IPS-18a (cell line): Measurements from ENCODE around the gene KLC1.

Experiments
- H3K27ac ChIP-seq: one replicate; pipeline ENCODE4 v1.5.1; 2013; ENCODE audit warnings: low read length
- H3K27me3 ChIP-seq: one replicate; pipeline ENCODE4 v1.6.1; 2013; ENCODE audit warnings: mild to moderate bottlenecking, low read length; ENCODE audit not compliant: control insufficient read depth, insufficient read depth
- H3K36me3 ChIP-seq: one replicate; pipeline ENCODE4 v1.6.1; 2013; ENCODE audit warnings: low read depth, low read length; ENCODE audit not compliant: control insufficient read depth
- H3K4me1 ChIP-seq: one replicate; pipeline ENCODE4 v1.6.1; 2013; ENCODE audit warnings: low read depth, low read length; ENCODE audit not compliant: control insufficient read depth
- H3K4me3 ChIP-seq: one replicate; pipeline ENCODE4 v1.5.1; 2013; ENCODE audit warnings: low read length
- H3K9ac ChIP-seq: one replicate; pipeline ENCODE4 v1.6.1; 2013; ENCODE audit warnings: mild to moderate bottlenecking, low read length, moderate library complexity
- H3K9me3 ChIP-seq: one replicate; pipeline ENCODE4 v1.6.1; 2013; ENCODE audit warnings: low read depth, low read length; ENCODE audit not compliant: control insufficient read depth

The KLC1 gene

DNA sequence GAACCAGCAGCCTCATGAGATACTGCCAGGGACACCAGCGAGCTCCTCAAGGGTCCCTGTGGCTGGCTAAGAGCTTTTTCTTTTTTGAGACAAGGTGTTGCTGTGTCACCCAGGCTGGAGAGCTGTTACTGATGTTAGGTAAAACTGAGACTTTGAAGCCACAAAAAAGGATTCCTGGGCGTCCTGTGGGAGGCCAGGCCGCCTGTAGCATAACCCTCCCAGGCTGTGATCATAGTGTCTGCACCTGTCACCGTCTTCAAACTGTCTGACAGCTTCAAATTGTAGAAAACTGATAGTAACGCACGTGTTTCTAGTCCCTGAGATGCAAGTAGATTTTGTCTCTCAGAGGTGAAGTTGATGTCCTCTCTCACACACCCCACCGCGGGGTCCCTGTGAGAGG is 90.7 kb downstream of the KLC1 start:
- Histone ChIP-seq H3K9ac (no peak overlapping the region), H3K27ac (no peak overlapping the region), H3K4me3 (no peak overlapping the region), H3K9me3 (no peaks in the 10 kb centered on the region), H3K27me3 (no peaks in the 10 kb centered on the region), H3K36me3 (no peaks in the 10 kb centered on the region), H3K4me1 (peaks cover 5% of the 10 kb centered on the region)

GRCh38 chr14:103721334-103722120 is 92.5 kb downstream of the KLC1 start:
- H3K27ac ChIP-seq = no peak overlapping the region

GRCh38 chr14:103723748-103724081 is 94.7 kb downstream of the KLC1 start:
- no peaks in the 10 kb centered on the region for H3K4me1 ChIP-seq
- H3K9ac ChIP-seq = no peak overlapping the region
- H3K27ac ChIP-seq = no peak overlapping the region
- no peaks in the 10 kb centered on the region for H3K9me3 ChIP-seq
- H3K4me3 ChIP-seq = no peak overlapping the region
- H3K27me3 ChIP-seq = no peaks in the 10 kb centered on the region
- peaks cover 3% of the 10 kb centered on the region for H3K36me3 ChIP-seq

More at GRCh38 chr14:103721334-103722120, 92.5 kb downstream of the KLC1 start:
- Histone ChIP-seq H3K9me3 (no peaks in the 10 kb centered on the region), H3K9ac (no peak overlapping the region), H3K4me1 (peaks cover 4% of the 10 kb centered on the region), H3K27me3 (no peaks in the 10 kb centered on the region), H3K36me3 (no peaks in the 10 kb centered on the region), H3K4me3 (no peak overlapping the region)

DNA sequence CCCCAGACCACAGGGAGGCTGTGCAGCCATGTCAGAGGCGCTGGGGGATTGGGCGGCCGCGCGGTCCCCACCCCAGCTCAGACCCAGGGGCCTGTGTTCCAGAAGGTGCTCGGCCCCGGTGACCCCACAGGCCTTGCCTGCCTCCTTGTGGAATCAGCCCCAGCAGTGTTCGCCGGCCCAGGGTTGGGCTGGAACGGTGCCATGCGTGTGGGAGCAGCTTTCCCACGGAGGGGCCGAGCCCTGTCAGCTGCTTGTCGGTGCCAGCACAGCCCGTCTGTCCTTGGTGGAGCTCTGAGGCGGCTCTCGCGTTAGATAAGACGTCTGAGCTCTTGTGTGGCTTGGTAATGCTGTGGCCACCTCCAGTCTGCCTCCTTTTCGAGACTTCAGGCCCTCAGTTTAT is 95.1 kb downstream of the KLC1 start:
- Histone ChIP-seq H3K27ac (no peak overlapping the region), H3K36me3 (peaks cover 7% of the 10 kb centered on the region), H3K4me1 (no peaks in the 10 kb centered on the region), H3K4me3 (no peak overlapping the region), H3K9ac (no peak overlapping the region), H3K27me3 (no peaks in the 10 kb centered on the region), H3K9me3 (no peaks in the 10 kb centered on the region)

DNA sequence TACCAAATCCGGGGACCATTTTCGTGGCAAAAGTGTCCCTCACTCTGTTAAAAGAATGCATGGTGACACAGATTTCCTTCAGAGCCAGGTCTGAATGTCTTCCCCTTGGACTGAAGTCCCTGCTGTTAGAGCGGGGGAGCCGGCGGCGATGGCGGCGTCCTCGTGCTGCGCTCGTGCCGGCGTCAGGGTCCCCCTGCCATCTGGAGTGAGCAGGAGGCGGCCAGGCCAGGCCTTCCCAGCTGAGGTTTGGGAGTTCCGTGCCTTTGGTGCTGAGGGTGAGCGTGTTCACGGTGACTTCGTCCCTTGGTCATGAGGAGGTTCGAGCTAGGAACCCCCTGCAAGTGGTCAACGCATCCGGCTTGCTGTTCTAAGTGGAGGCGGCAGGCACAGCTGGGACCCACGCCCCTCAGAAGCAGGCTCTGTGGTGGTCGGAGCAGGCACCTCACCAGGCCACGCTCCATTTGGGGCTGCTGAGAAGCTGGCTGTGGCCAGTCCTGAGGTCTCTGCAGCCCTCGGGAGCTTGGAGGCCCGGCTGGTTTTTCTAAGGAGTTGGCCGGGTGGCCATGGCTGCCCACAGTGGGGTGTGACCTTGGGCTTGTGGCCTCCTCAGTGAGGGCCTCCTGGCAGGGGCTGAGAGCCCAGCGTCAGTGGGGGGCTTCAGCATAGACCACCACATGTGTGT is 96.1 kb downstream of the KLC1 start:
- no peak overlapping the region for H3K27ac ChIP-seq
- H3K36me3 ChIP-seq = peaks cover 17% of the 10 kb centered on the region
- no peaks in the 10 kb centered on the region for H3K4me1 ChIP-seq
- H3K9ac ChIP-seq = no peak overlapping the region
- H3K4me3 ChIP-seq = no peak overlapping the region
- H3K9me3 ChIP-seq = no peaks in the 10 kb centered on the region
- H3K27me3 ChIP-seq = no peaks in the 10 kb centered on the region

DNA sequence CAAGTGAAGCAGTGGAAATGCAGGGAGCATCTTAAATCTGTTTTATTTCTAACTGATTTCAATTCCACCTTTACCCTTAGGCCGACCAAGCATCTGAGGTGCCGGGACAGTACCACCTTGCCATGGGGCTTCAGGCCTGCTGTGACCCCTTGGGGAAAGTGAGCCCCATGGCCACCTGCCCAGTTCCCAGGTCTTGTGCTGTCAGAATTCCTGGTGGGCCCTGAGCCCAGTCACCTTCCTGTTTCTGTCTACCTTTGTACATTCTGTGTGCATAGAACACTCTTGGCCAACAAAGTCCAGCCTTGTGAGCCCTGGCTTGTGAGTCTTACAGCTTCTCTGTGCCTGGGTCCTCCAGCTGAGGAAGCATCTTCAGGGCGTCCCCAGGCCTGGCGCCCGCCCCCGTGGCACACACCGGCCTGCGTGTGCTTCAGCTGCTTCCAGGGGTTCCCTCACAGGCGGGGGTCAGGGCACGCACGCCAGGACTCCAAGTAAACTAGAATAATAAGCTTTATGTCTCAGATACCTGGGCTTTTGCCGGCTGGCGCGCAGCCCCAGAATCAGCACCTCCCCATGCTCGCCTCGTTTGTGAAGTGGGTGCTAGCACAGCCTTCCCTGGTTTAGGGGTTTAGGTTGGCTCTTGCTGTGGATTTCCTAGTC is 96.9 kb downstream of the KLC1 start:
- no peaks in the 10 kb centered on the region for H3K4me1 ChIP-seq
- peaks cover 18% of the 10 kb centered on the region for H3K36me3 ChIP-seq
- H3K27ac ChIP-seq = no peak overlapping the region
- H3K9ac ChIP-seq = no peak overlapping the region
- no peaks in the 10 kb centered on the region for H3K27me3 ChIP-seq
- no peak overlapping the region for H3K4me3 ChIP-seq
- H3K9me3 ChIP-seq = no peaks in the 10 kb centered on the region

- Histone ChIP-seq H3K4me3 (no peak overlapping the region), H3K9ac (no peak overlapping the region), H3K4me1 (no peaks in the 10 kb centered on the region), H3K27ac (no peak overlapping the region), H3K9me3 (no peaks in the 10 kb centered on the region), H3K27me3 (no peaks in the 10 kb centered on the region), H3K36me3 (peaks cover 18% of the 10 kb centered on the region)
These were observed 97.5 kb downstream of the KLC1 start for GRCh38 chr14:103726474-103726873.

DNA sequence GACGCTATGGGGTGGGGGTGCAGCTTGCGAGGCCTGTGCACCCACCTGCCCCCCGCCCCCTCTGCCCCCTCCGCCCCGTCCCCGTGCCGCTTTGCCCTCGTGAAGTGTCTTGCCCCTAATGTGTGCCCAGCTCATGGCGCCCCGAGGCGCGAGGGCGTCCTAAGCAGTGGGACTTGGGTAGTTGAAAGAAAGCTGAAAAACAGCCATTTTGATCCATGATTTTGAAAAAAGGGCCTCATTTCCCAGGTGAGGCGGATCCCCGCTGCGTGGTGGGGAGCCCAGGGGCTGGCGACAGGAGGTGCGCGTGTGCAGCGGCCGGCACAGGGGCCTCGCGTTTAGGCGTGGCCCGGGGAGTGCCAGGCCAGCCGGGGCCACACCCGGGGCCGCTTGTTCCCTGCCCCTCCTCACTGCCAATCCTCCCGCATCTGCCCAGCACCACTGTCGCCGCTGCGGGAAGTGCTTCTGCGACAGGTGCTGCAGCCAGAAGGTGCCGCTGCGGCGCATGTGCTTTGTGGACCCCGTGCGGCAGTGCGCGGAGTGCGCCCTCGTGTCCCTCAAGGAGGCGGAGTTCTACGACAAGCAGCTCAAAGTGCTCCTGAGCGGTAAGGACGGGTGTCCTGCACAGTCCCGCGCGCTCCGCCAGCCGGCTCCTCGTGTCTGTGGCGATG is 98.4 kb downstream of the KLC1 start:
- Histone ChIP-seq H3K27ac (no peak overlapping the region), H3K4me1 (no peaks in the 10 kb centered on the region), H3K36me3 (peaks cover 18% of the 10 kb centered on the region), H3K9me3 (no peaks in the 10 kb centered on the region), H3K9ac (no peak overlapping the region), H3K4me3 (no peak overlapping the region), H3K27me3 (no peaks in the 10 kb centered on the region)

DNA sequence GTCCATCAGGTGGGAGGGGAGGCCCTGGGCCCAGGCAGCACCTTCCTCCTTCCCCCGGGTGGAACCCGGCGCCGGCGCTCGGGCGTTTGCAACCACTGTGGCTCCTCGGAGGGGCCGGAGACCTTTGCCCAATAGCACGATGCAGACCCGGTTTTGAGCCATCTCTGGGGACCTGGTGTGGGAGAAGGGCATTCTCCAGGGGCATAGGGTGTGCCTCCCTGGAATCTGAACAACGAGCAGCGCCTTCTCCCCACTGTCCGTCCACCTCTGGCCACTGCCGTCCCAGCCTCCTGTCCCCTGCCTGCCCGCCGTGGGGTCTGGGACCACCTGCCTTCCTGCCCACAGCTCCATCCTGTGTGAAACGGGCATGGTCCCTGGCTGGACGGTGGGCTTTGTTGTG is 99.1 kb downstream of the KLC1 start:
- Histone ChIP-seq H3K27ac (no peak overlapping the region), H3K9ac (no peak overlapping the region), H3K36me3 (peaks cover 23% of the 10 kb centered on the region), H3K9me3 (no peaks in the 10 kb centered on the region), H3K27me3 (no peaks in the 10 kb centered on the region), H3K4me3 (no peak overlapping the region), H3K4me1 (no peaks in the 10 kb centered on the region)

DNA sequence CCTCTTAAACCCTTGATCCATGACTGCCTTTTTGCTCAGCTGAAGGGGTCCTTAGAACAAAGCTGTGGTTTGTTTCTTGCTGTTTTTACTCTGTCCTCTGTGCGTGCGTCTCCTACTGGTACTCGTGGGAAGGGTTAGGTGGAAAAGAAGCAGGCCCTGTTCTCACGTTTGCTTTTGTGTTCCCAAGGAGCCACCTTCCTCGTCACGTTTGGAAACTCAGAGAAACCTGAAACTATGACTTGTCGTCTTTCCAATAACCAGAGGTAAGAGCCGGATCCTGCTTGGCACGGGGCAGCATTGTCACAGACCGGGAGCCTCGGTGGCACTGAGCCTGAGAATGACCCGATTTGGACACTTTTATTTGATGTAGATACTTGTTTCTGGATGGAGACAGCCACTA is 99.7 kb downstream of the KLC1 start:
- Histone ChIP-seq H3K9me3 (no peaks in the 10 kb centered on the region), H3K4me3 (no peak overlapping the region), H3K36me3 (peaks cover 25% of the 10 kb centered on the region), H3K9ac (no peak overlapping the region), H3K27ac (no peak overlapping the region), H3K27me3 (no peaks in the 10 kb centered on the region), H3K4me1 (no peaks in the 10 kb centered on the region)
